ENCODE results near the gene ALG6.
"Not testable (repeated sequence)": the region's sequence is repeated elsewhere in the genome, so short reads cannot be mapped to it uniquely, and the experiment has no call there.

Gene ALG6

GRCh38 chr1:63418101-63418500, 50.7 kb downstream of the ALG6 start:
- DNase-seq = no peak

GRCh38 chr1:63420746-63421145, 53.3 kb downstream of the ALG6 start:
- not testable (repeated sequence) for DNase-seq

- DNase-seq = no peak
These were observed 56.2 kb downstream of the ALG6 start for GRCh38 chr1:63423649-63424048.

GRCh38 chr1:63428815-63429214, 61.4 kb downstream of the ALG6 start:
- DNase-seq = no peak

- DNase-seq = no peak
These were observed 61.9 kb downstream of the ALG6 start for GRCh38 chr1:63429281-63429680.

- no peak for DNase-seq
These were observed 67.7 kb downstream of the ALG6 start for GRCh38 chr1:63435161-63435560.

GRCh38 chr1:63442141-63442475, 74.7 kb downstream of the ALG6 start:
- no peak for DNase-seq

- DNase-seq = no peak
These were observed 81.4 kb downstream of the ALG6 start for GRCh38 chr1:63448731-63449246.

- DNase-seq = no peak
These were observed 83.0 kb downstream of the ALG6 start for GRCh38 chr1:63450416-63450815.

- DNase-seq = no peak
These were observed 85.8 kb downstream of the ALG6 start for GRCh38 chr1:63453232-63453631.

- no peak for DNase-seq
These were observed 86.8 kb downstream of the ALG6 start for GRCh38 chr1:63454269-63454668.

GRCh38 chr1:63458750-63459149, 91.3 kb downstream of the ALG6 start:
- no peak for DNase-seq

- no peak for DNase-seq
These were observed 94.3 kb downstream of the ALG6 start for GRCh38 chr1:63461661-63462230.

GRCh38 chr1:63463248-63463647, 95.8 kb downstream of the ALG6 start:
- DNase-seq = no peak

- DNase-seq = no peak
These were observed 98.8 kb downstream of the ALG6 start for GRCh38 chr1:63466181-63466580.

GRCh38 chr1:63466759-63467158, 99.3 kb downstream of the ALG6 start:
- DNase-seq = no peak

- not testable (repeated sequence) for DNase-seq
These were observed 101.3 kb downstream of the ALG6 start for GRCh38 chr1:63468683-63469082.

- no peak for DNase-seq
These were observed 108.3 kb downstream of the ALG6 start for GRCh38 chr1:63475761-63476160.

- DNase-seq = no peak
These were observed 112.6 kb downstream of the ALG6 start for GRCh38 chr1:63480057-63480456.

- no peak for DNase-seq
These were observed 119.2 kb downstream of the ALG6 start for GRCh38 chr1:63486629-63487028.

GRCh38 chr1:63487336-63488065, 120.1 kb downstream of the ALG6 start:
- DNase-seq = no peak

All from SHP77 treated with DMSO at 0.1 percent for 48 hours (cell line).